B cell (primary cell): ENCODE measurements around the gene ZP4. TPM values are rescaled to one million over a fixed set of nuclear protein-coding genes. Genes with fewer than 3 reads are reported as not detected.

Experiments
- ATAC-seq: fragments of 200-7000 bp; cut with Tn5 transposase; one replicate; pipeline ENCODE4 v1.10.0; 2021; ENCODE audit warnings: low read depth, mild to moderate bottlenecking, moderate number of reproducible peaks, moderate library complexity
- CTCF ChIA-PET: fragments of 350-600 bp; sonication (Branson Sonifier 250); formaldehyde crosslinking; loops from one replicate; lab custom pipeline; 2021; ENCODE audit warnings: antibody characterized with exemption, inconsistent platforms; lab: Charles Lee
- POLR2A ChIA-PET: fragments of 350-600 bp; sonication (Branson Sonifier 250); formaldehyde crosslinking; loops from one replicate; lab custom pipeline; 2021; ENCODE audit warnings: antibody characterized with exemption; lab: Charles Lee
- DNase-seq: peaks from one replicate; pipeline ENCODE4 v3.0.0; 2013
- H2AFZ ChIP-seq: 2 replicates; pipeline ENCODE4 v1.6.1; 2012; ENCODE audit warnings: mild to moderate bottlenecking, low read depth, low read length; ENCODE audit not compliant: insufficient read depth, poor library complexity, severe bottlenecking
- H3K27ac ChIP-seq, 2 donors: 1 replicate in 1 of 2; 2 replicates in 1 of 2; pipeline ENCODE4 v1.5.1; 2012 to 2013; ENCODE audit warnings: low read length in 2 of 2, mild to moderate bottlenecking in 2 of 2, moderate library complexity in 1 of 2
- H3K27me3 ChIP-seq, 4 experiments: fragments of 200-600 bp in 1 of 4; sonication (generic) in 1 of 4; replicated peaks in 1 of 4; 1 replicate in 2 of 4; 2 replicates in 2 of 4; pipeline versions ENCODE4 v1.6.1 to v1.7.0; 2013 to 2016; ENCODE audit warnings: low read length in 3 of 4, mild to moderate bottlenecking in 2 of 4, mixed read lengths in 1 of 4, moderate library complexity in 1 of 4; ENCODE audit not compliant: insufficient read depth in 4 of 4, control insufficient read depth in 3 of 4; ENCODE audit errors: control extremely low read depth in 1 of 4
- H3K36me3 ChIP-seq, 2 experiments: replicated peaks in 1 of 2; 1 replicate in 1 of 2; 2 replicates in 1 of 2; pipeline versions ENCODE4 v1.6.1 to v1.7.1; 2013; ENCODE audit warnings: low read length in 1 of 2; ENCODE audit not compliant: insufficient read depth in 2 of 2, control insufficient read depth in 1 of 2; ENCODE audit errors: control extremely low read depth in 1 of 2, extremely low read depth in 1 of 2
- H3K4me1 ChIP-seq, 2 donors: fragments of 200-600 bp in 1 of 2; sonication (generic) in 1 of 2; 1 replicate in 1 of 2; 2 replicates in 1 of 2; pipeline versions ENCODE4 v1.5.1 to v1.6.1; 2013 to 2017; ENCODE audit warnings: low read length in 2 of 2; ENCODE audit not compliant: control insufficient read depth in 2 of 2, insufficient read depth in 2 of 2
- H3K4me2 ChIP-seq: replicated peaks from 2 replicates; pipeline ENCODE3; 2012; ENCODE audit warnings: mild to moderate bottlenecking, low read depth, low read length; ENCODE audit not compliant: poor library complexity, severe bottlenecking
- H3K4me3 ChIP-seq, 5 experiments: fragments of 200-600 bp in 1 of 5; sonication (generic) in 1 of 5; 1 replicate in 3 of 5; 2 replicates in 2 of 5; pipeline versions ENCODE4 v1.5.1 to v1.7.0; 2011 to 2016; ENCODE audit warnings: low read length in 4 of 5, mild to moderate bottlenecking in 4 of 5, low read depth in 2 of 5, control low read depth in 1 of 5, moderate library complexity in 1 of 5; ENCODE audit not compliant: insufficient read depth in 1 of 5; ENCODE audit errors: control extremely low read depth in 1 of 5, extremely low read depth in 1 of 5
- H3K79me2 ChIP-seq: fragments of 200-600 bp; sonication (generic); one replicate; pipeline ENCODE4 v1.6.0; 2016; ENCODE audit warnings: low read length; ENCODE audit not compliant: control insufficient read depth, insufficient read depth
- H3K9ac ChIP-seq: fragments of 200-600 bp; sonication (generic); 2 replicates; pipeline ENCODE4 v1.6.1; 2017; ENCODE audit warnings: mild to moderate bottlenecking, low read length, moderate library complexity
- H3K9me3 ChIP-seq, 3 donors: one replicate each; pipeline versions ENCODE4 v1.6.1 to v1.7.1; 2013; ENCODE audit warnings: low read length in 2 of 3; ENCODE audit not compliant: control insufficient read depth in 2 of 3, insufficient read depth in 1 of 3; ENCODE audit errors: control extremely low read depth in 1 of 3
- H4K20me1 ChIP-seq: 2 replicates; pipeline ENCODE4 v1.6.0; 2012; ENCODE audit warnings: mild to moderate bottlenecking, low read length; ENCODE audit not compliant: insufficient read depth, control insufficient read depth, poor library complexity, severe bottlenecking
- H3K27ac Mint-ChIP-seq: one replicate; pipeline ENCODE4 v1.8.0; 2021; ENCODE audit warnings: mixed read lengths
- H3K27me3 Mint-ChIP-seq: one replicate; pipeline ENCODE4 v1.8.0; 2021; ENCODE audit warnings: mixed read lengths
- H3K4me1 Mint-ChIP-seq: one replicate; pipeline ENCODE4 v1.8.0; 2021; ENCODE audit warnings: mixed read lengths
- H3K4me3 Mint-ChIP-seq: one replicate; pipeline ENCODE4 v1.8.0; 2021; ENCODE audit warnings: mixed read lengths
- H3K9me3 Mint-ChIP-seq: one replicate; pipeline ENCODE4 v1.8.0; 2022; ENCODE audit warnings: mixed read lengths; ENCODE audit not compliant: insufficient read depth
- CTCF ChIP-seq: fragments of 200-600 bp; IDR thresholded peaks from one replicate; pipeline ENCODE4 v1.8.0; 2022; ENCODE audit warnings: antibody characterized with exemption, mild to moderate bottlenecking
- EZH2 ChIP-seq: IDR thresholded peaks from 2 replicates; pipeline ENCODE4 v1.6.1; 2012; ENCODE audit warnings: borderline replicate concordance, low read depth, mild to moderate bottlenecking, moderate library complexity, low read length; ENCODE audit not compliant: insufficient read depth, poor library complexity, severe bottlenecking
- WGBS: methylation state at CpG from one replicate; pipeline ENCODE4 v1.1.5; 2013; ENCODE audit warnings: missing lambda C conversion rate; ENCODE audit not compliant: insufficient coverage; 5-methylcytosine and 5-hydroxymethylcytosine counted together
- intact Hi-C: fragments of 100-400 bp; cut with micrococcal nuclease; formaldehyde crosslinking; loops from one replicate; pipeline ENCODE4 v1.10.0; 2022
- polyA minus RNA-seq: library from RNA; depleted of rRNA, polyadenylated mRNA; stranded (reverse); fragments of >200 nt; gene quantifications from 2 replicates; pipeline ENCODE4 v1.2.3, GENCODE V29; 2012
- polyA plus RNA-seq: library from polyadenylated mRNA; depleted of rRNA; stranded (reverse); fragments of >200 nt; gene quantifications from 2 replicates; pipeline ENCODE4 v1.2.3, GENCODE V29; 2012
- total RNA-seq, 2 donors: library from RNA; stranded (reverse); fragments of 120-200 nt in 1 of 2; gene quantifications; 1 replicate in 1 of 2; 2 replicates in 1 of 2; pipeline versions ENCODE4 v1.2.3 to v1.2.4, GENCODE V29; 2013 to 2022

Gene ZP4
- total RNA-seq, result not detected in 2 replicates
- not detected for total RNA-seq (2013)
- polyA plus RNA-seq, result not detected in 2 replicates
- polyA minus RNA-seq, result not detected in 2 replicates

GRCh38 chr1:237890822-237891221, at the start of gene ZP4:
Gene ZP4 (minus strand): TSS chr1:237890922. CDS start chr1:237890635, 287 bp downstream.
- H3K4me2 ChIP-seq, result no peak within 1 kb of the TSS
- H3K36me3 ChIP-seq, result no peaks in the 10 kb centered on the region
- no peak within 1 kb of the TSS for H3K9ac ChIP-seq
- no peak within 1 kb of the TSS for H3K27ac ChIP-seq
- Mint-ChIP-seq H3K27me3 (no peaks in the 10 kb centered on the region), H3K4me3 (no peak within 1 kb of the TSS), H3K4me1 (no peaks in the 10 kb centered on the region), H3K9me3 (no peaks in the 10 kb centered on the region), H3K27ac (no peak within 1 kb of the TSS)
- ATAC-seq, result no peak
- CTCF ChIA-PET, result no interaction called here
- no peaks in the 10 kb centered on the region for H3K27me3 ChIP-seq
- WGBS, result no CpG with 5 or more reads among the region's 2 CpGs
- no peak within 1 kb of the TSS for H3K4me3 ChIP-seq
- H4K20me1 ChIP-seq, result no peaks in the 10 kb centered on the region
- intact Hi-C loops, result no loop called here
- TF ChIP-seq EZH2, result no peak
- TF ChIP-seq CTCF, result no peak
- no peaks in the 10 kb centered on the region for H3K9me3 ChIP-seq
- no peaks in the 10 kb centered on the region for H3K4me1 ChIP-seq
- no peak within 1 kb of the TSS for H2AFZ ChIP-seq
- POLR2A ChIA-PET, result no interaction called here
- no peak for DNase-seq
- no peaks in the 10 kb centered on the region for H3K79me2 ChIP-seq

GRCh38 chr1:237938553-237938952, 47.8 kb upstream of the ZP4 start:
- intact Hi-C loops, result no loop called here
- ATAC-seq, result no peak
- Histone ChIP-seq H3K4me3 (no peak overlapping the region), H3K27me3 (no peaks in the 10 kb centered on the region), H3K27ac (no peak overlapping the region), H3K79me2 (no peaks in the 10 kb centered on the region), H4K20me1 (no peaks in the 10 kb centered on the region), H3K4me2 (no peak overlapping the region), H3K36me3 (no peaks in the 10 kb centered on the region), H3K4me1 (no peaks in the 10 kb centered on the region), H3K9me3 (peaks cover 0 to 5% (median 0%) of the 10 kb centered on the region in 3 donors), H2AFZ (no peak overlapping the region), H3K9ac (no peak overlapping the region)
- Mint-ChIP-seq H3K27ac (no peak overlapping the region), H3K9me3 (peaks cover 3% of the 10 kb centered on the region), H3K4me1 (no peaks in the 10 kb centered on the region), H3K4me3 (no peak overlapping the region), H3K27me3 (no peaks in the 10 kb centered on the region)
- TF ChIP-seq EZH2 (no peak), CTCF (no peak)
- POLR2A ChIA-PET, result no interaction called here
- 90% methylated on average over 8 of the region's 8 CpGs for WGBS
- no peak for DNase-seq
- CTCF ChIA-PET, result no interaction called here
